Activated T-helper 1 cell treated with Interleukin-2 at 50 U/mL for 16 hours (primary cell): ENCODE measurements around the gene PRKN.

Experiments
- DNase-seq: peaks from one replicate; pipeline ENCODE4 v3.0.0-alpha.2; 2020; ENCODE audit warnings: low read depth

Gene PRKN

DNA sequence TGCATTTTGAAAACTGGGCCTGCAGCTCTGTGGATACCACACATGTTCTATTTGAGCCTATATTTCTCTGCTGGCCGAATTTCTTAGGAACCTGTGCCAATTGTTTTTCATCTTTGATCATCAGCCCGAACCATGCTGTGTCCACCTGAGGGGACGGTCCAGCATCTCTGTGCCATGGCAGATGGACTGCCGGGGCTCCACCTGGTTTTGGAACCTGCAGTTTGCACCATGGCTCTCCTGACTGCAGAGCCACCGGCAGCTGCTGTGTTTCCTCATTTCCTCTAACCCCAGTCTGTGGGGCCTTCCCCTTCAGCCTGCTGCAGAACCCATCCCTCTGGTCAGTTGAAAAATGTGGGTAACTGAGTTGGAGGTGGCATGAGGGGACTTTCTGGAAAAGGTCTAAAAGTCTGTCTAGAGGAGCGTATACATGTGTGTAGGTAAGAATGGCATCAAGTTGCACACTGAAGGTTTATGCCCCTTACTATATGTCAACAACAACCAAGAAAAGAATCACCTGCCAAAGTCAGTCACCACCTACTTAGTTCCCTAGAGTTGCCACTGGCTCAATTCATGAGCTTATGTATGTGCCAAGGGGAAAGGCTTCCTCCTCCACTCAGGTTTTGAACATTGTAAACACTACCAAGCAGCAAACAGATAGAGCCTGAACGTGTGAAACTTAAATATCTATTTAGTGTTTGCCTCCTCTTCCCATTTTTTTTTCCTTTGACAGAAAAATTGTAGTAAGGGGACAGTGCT is 548.2 kb downstream of the PRKN start:
- DNase-seq: no peak

DNA sequence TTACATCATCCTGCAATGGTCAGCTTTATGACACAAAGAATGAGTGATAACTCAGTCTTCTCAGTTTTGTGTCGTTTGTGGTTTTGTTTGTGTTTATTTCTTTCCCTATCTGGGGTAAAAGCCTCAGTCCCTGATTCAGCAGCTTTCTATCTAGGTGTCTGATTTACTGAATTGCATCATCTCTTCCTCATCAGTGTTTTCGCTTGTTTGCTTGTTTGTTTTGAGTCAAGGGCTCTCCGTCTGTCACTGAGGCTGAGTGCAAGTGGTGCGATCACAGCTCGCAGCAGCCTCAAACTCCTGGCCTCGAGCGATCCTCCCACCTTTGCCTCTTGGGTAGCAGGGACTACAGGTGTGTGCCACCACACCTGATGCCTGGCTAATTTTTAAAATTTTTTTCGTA is 548.9 kb downstream of the PRKN start:
- no peak for DNase-seq

DNA sequence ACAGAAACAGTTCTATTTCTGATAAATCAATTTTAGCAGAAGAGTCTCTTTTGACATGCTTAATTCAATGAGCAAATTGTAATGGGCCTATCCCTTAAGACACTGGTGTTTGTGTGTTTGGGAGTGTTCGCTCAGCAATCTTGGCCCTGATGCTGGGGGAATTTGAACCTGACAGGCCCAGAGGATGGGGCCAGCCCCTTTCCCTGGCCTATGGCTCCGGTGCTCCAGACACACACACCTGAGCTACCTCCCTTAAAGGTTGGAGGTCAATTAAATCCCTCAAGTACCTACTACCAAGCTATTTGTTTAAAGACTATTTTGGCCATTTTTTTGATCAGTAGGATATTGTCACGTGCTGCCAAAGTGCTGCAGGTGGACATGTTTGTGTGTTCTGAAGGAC is 549.3 kb downstream of the PRKN start:
- no peak for DNase-seq

DNA sequence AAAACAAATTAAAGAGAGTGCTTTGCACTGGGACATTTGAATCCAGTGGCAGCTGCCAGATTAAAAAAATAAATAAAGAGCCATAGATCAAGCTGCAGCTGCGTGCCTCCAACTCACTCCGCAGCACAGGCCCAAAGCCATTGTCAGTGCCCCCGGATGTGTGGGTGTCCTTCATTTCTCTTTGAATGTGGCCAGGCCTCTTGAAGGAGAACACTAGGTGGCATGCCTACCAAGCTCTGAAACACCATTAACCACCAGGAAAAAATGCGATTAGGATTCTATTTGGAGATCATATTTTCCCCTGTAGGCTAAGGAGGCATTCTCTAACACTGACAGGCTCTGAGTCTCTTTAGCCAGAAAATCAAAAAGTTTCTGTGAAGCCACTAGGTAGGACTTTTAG is 549.8 kb downstream of the PRKN start:
- DNase-seq: no peak

DNA sequence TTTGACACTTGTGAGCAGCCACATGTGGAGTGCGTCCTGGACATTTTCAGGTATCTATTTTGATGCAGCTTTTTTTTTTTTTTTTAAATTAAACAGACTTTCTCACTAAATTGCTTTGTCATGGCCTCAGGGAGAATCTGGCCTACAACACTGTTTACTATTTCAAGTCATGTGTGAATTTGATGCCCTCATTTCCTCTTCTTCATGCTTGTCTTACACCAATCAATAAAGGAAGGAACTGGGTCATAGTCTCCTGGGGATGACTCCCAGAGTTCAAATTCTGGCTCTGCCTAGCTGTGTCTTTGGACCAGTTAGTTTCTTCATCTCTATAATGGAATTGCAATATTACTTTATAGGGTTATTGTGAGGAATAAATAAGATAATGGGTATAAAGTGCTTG is 554.1 kb downstream of the PRKN start:
- DNase-seq: no peak

DNA sequence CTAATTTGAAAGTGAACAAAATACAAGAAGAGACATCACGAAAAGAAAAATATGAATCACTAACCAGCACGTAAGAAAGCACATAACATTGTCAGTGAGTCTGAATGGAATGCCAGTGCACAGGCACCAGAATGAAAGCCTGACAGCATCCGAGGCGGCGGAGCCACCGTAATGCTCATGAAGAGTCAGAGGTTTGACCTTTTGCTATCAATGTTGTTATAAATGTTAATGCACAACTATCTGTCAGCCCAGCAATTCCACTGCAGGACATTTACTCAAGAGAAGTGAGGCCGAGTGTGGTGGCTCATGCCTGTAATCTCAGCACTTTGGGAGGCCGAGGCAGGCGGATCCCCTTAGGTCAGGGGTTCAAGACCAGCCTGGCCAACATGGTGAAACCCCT is 562.1 kb downstream of the PRKN start:
- DNase-seq: no peak

DNA sequence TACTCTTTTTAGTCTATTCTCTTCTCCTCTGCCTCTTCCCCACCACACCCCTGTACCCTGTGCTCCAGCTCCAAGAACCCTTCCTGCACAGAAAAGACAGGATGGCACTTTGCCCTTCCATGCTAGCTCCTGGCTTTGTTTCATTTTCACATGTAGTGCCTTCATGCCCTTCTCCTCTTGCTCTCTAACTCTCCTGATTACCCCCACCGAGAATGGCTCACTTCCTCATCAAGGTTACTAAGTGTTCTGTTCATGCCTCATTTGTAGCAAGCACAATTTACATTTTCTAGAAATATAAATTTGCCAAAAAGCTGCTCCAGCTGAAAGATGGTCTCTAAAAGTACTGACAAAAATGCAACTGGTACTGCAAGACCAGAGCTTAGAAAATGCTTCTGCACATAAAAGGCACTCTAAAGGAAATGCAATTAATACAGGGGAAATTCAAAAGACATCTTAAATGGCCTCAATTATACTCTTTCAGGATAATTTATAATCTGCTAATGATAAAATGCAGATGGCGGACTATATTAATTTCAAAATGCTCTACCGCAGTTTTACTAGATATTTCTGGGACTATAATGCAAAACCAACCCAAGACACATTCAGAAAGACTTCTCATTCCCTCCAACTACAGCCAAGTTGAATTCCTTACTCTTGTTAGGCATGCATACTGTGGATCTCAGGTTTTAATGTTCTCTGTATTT is 570.2 kb downstream of the PRKN start:
- no peak for DNase-seq

DNA sequence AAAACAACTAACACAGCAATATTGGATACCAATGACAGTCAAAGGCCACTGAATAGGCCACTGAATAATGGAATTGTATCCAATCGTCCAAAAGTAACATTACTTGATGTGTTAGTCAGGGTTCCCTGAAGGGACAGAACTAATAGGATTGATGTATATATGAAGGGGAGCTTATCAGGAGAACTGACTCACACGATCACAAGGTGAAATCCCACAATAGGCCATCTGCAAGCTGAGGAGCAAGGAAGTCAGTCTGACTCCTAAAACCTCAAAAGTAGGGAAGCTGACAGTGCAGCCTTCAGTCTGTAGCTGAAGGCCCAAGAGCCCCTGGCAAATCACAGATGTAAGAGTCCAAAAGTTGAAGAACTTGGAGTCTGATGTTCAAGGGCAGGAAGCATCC is 571.4 kb downstream of the PRKN start:
- DNase-seq: no peak

DNA sequence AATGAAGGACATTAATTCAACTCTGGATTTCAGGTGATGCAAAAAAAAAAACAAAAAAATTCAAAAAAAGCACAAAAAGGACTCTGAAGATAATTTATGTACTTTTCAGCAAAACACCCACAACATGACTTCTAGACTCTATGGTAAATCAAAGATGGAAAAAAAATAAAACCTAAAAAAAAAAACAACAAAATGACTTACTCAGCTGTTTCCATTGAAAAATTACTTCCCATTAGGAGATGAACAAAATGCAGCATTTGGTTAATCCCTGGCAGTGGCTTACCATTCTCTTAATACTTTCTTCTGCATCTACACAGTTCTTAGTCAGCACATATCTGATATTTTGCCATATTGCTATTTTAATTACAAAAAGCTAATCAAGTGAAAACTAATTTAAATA is 572.6 kb downstream of the PRKN start:
- no peak for DNase-seq

DNA sequence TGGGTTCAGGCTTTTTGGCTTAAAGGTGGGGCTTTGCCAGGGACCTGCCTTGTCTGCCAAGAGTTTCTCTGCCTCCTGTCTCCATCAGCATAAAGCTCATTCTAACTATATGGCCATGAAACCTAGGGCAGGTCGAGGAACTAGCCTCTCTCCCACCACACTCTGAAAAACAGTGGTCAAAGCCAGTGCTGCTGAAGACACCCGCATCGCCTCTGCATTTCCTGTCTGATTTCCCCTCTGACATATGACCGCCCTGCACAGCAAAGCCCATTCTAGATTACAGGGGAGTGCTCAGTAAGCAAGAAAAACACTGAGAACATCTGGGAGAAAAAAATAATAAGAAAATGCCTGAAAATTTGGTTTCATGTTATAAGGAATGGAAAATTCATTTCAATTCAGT is 573.6 kb downstream of the PRKN start:
- no peak for DNase-seq

DNA sequence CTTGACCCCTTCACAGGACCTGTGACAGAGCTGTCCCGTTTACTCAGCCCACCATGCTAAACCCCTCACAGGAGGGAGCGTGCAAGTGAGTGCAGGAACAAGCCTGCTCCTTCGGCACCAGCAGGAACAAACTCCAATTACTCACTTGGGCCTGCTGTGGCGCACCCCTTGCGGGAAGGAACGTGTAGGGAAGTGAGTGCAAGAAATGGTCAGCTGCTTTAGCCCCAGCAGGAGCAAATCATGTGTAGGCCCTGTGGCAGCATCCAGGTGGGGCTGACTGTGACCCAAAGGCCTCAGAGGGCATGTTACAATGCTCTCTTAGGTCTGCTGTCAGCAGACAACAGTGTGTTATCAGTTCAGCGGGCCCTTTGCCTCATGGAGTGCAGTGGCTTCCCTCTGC is 574.4 kb downstream of the PRKN start:
- no peak for DNase-seq

DNA sequence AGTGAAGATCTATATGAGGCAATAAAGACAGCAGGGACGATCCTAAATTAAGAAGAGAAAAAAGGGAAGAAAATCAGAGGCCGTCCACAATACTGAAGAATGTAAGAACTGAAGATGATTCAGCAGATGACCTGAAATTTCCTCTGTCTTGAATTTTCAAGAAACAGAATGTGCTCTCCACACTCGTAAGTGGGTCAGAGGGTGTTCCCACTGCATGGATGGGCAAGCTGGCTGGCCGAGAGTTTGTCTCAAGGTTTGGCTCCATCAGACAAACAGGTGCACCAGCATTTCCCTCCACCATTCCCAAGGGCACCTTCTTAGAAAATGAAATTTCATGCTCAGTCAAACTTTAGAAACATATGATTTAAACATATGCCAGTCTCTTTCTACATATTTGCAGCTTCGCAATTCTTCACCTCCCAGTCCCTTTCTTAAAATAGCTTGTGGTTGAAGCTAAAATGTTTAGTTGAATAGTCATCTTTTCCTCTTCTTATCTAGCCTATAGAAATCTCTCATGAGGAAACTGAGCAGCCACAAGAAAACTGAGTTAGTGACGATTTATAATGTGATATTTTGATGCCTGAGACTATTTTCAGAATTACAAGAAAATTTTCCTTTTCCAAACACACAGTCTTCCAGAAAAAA is 576.4 kb downstream of the PRKN start:
- DNase-seq: no peak

DNA sequence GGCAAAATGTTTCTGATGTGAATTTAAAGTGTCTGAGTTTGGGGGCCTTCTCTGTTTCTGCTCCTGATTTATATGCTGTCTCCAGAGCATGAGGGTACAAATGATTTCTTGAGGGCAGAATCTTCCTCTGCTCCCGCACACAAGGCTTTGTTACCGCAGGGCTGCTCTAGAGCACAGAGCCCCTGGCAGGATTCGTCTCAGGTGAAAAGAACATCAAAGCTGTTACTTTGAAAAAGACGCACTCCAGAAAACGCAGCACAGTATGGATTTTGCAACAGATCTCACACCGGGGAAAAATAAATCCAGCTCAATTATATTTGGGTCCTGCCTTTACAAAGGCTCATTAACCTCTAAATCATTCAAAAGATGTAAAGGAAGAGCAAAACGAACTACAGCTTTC is 577.3 kb downstream of the PRKN start:
- no peak for DNase-seq

DNA sequence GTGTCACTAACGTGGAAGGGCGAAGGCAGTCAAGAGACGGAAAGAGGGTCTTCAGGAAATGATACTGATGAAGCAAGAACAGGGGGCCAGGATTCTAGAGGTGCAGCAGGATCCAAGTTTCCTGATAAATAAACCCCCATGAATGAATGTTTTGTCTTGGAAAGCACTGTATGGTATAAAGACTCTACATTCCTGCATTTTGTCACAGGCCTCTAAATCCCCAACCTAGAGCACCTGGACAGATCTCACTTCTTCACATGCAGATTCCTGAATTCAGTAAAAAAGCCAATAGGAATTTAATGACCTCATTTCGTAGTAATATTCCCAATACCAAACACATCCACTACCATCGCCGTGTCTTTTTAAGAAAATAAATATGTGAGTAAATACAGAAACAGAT is 577.8 kb downstream of the PRKN start:
- DNase-seq: no peak

DNA sequence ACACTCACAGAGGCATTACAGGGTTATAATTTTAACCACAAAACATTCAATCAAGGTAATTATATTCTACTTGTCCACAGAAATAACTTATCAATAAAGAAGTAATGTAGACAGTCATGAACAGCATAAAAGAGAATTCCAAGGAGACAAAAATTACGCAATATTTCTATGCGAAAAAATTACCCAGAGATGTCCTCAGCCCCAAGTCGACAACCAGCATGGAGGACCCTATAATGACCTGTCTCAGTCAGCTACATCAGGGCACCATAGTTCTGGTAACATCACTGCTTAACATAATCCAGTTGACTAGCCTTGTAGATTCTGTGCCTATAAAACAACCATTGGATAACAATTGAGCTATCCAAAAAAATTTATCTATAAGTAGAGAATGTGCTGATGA is 579.8 kb downstream of the PRKN start:
- no peak for DNase-seq

DNA sequence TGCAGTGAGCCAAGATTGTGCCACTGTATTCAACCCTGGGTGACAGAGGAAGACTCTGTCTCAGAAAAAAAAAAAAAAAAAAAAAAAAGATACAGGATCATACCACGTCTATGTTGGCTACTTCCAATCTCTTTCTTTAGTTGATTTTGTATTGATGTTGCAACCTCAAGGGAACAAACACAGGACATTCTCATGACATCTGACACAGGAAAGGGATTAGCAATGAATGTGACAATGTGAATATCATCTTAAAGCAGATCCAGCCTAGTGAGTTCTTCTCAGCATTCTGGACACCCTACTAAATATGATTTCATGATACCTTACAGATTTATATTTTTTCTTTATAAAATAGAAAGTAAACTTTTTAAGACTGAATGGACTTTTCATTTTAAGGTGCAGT is 580.3 kb downstream of the PRKN start:
- no peak for DNase-seq

DNA sequence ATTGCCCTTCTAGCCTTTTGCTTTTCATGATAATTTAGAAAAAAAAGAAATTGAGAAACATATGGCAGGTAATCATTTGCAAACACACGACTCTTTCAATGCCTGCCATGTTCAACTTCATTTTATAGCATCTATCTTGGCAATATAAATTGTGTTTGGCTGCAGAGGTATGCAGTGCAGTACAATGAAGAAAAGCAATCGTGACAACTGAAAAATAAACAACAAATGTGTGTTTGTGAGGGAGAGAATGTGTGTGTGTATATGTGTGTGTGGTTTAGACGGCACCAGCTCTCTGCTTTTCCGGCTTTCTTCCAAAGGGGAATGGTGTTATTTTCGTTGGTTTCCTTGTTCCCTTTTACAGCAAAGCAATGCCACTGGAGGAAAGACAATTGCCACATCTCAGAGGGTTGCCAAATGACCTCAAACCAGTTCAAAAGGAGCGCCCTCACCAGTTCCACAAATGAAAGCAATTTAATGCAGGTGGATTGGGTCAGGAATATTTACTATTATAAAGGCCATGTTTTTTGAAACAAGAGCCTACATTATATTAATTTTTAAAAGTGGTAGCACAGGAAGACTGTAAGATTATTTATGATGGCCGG is 587.2 kb downstream of the PRKN start:
- no peak for DNase-seq

DNA sequence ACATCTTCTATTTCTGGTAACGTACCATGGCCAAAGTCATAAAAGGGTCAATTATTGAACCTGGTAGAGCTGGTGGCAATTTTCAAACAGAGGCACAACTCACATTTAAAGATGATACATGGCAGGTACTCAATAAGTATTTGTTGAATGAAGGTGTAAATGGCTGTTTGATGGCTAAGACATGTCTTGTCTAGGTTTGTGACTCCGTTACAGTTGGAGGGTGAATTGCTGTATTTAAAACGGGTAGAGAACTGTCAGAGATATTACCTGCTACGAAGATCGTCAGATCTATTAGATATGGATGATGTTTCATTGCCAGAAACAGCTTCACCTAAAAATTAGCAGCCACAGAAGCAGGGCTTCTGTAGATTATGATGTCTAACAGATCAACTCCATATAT is 601.9 kb downstream of the PRKN start:
- DNase-seq: no peak

DNA sequence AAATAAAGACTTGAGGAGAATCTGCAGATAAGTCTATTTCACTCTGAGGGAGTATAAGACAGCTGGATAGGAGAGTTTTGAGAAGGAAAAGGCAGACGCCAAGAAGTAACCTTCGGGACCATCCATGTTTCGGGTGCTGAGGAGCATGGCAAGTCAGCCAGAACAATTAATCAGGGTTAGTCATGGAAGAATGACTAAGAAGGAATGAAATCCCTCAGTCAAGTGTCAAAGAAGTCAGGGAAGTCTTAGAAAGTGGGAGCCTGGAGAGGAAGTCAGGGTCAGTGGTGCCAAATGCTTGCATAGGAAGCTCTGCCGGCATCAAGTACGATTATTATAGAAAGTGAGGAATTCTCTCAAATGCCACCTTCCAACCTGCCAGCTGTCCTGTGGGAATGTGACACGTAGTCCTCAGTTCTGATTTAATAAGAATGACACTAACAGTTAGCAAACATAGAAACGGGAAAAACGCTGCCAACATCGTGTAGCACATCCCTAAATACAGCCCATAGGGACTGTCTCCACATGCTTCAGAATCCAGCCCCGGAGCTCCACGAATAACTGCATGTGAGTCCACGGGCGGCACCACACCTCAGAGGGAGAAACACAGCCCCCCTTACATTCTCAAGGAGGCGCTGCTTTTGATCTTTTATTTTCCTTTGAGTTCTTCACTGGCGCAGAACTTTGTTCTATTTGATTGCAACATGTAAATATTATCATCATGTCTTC is 602.7 kb downstream of the PRKN start:
- DNase-seq: no peak

DNA sequence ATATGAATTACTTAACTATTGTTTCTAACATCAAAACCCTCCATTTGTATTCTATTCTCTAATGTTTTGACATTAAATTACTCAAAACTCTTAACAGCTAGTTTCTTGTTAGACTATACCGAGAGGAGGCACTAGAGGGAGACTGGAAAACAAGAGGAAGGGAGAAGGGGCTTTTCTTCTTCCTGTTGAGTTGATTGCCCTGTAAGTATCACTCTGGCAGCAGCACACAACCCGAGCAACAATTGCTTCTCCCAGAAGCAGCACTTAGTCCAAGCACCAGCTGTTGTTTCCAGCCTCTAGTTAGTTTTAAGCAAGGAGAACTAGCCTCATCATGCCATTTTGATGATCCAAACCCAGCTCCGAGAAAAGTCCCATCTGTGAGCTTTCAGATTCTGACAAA is 603.8 kb downstream of the PRKN start:
- DNase-seq: no peak

DNA sequence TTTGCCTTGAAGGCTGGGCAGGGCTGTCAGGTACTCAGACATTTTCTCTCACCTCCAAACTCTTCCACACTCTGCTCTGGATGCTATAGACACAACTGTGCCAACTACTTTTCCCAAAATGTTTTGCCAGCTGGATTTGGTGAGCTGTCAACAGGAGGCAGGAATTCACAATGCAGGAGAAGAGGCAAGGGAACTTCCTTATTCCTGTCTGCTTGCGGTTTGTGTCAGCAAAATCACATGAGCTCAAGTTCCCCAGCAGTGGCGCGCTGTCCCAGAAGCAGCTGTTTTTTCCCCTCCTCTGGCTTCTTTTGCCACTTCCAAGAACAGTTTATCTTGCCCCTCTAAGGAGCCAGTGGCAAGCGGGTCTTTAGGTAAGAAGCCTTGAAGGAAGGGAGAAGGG is 608.2 kb downstream of the PRKN start:
- no peak for DNase-seq

DNA sequence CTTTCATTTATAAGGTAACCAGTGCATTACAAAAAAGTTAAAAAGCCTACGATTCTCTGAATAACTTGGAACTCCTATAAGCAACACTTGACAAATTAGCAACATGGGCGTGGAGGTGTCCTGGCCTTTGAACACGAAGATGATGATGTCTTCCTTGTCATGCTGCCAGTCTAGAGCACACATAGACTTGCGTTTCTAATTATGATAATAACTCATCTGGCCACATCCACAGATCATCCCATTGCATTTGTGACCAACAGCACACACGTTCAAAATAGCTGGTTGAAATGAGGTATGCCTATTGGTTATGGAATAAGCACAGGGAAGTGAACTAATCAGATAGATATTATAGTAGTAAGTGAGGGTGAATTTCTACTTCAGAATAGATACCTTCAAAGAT is 608.9 kb downstream of the PRKN start:
- no peak for DNase-seq
